Immature natural killer cell (primary cell): ENCODE measurements around the gene EIF3CL. TPM values are rescaled to one million over a fixed set of nuclear protein-coding genes. Genes with fewer than 3 reads are reported as not detected.
"Not testable (repeated sequence)": the region's sequence is repeated elsewhere in the genome, so short reads cannot be mapped to it uniquely, and the experiment has no call there.

Experiments
- DNase-seq, 3 donors: peaks; one replicate each; pipeline ENCODE4 v3.0.0; 2022; ENCODE audit warnings: mixed read lengths in 1 of 3
- H3K27ac Mint-ChIP-seq, 6 donors: one replicate each; pipeline ENCODE4 v1.8.0; 2020; ENCODE audit warnings: mixed read lengths in 6 of 6, mild to moderate bottlenecking in 5 of 6, inconsistent platforms in 4 of 6, moderate library complexity in 3 of 6
- H3K27me3 Mint-ChIP-seq, 3 donors: one replicate each; pipeline ENCODE4 v1.8.0; 2020 to 2021; ENCODE audit warnings: low read depth in 3 of 3, mild to moderate bottlenecking in 3 of 3, mixed read lengths in 3 of 3, moderate library complexity in 3 of 3, inconsistent platforms in 1 of 3
- H3K36me3 Mint-ChIP-seq, 3 donors: one replicate each; pipeline ENCODE4 v1.8.0; 2020; ENCODE audit warnings: mixed read lengths in 3 of 3, inconsistent platforms in 2 of 3, mild to moderate bottlenecking in 2 of 3
- H3K4me1 Mint-ChIP-seq, 2 donors: one replicate each; pipeline ENCODE4 v1.8.0; 2020; ENCODE audit warnings: inconsistent platforms in 2 of 2, mild to moderate bottlenecking in 2 of 2, mixed read lengths in 2 of 2, moderate library complexity in 1 of 2
- H3K4me3 Mint-ChIP-seq, 5 donors: one replicate each; pipeline ENCODE4 v1.8.0; 2020; ENCODE audit warnings: mild to moderate bottlenecking in 5 of 5, mixed read lengths in 5 of 5, inconsistent platforms in 3 of 5, moderate library complexity in 3 of 5
- H3K9me3 Mint-ChIP-seq, 6 donors: one replicate each; pipeline ENCODE4 v1.8.0; 2020; ENCODE audit warnings: mild to moderate bottlenecking in 6 of 6, mixed read lengths in 6 of 6, inconsistent platforms in 4 of 6, moderate library complexity in 3 of 6
- polyA plus RNA-seq, 3 donors: library from polyadenylated mRNA; unstranded; fragments of 300-500 nt; fragmentation: Illumina TruSeq; gene quantifications; one replicate each; pipeline ENCODE4 v1.2.3, GENCODE V29; 2021

EIF3CL gene
- polyA plus RNA-seq, result 10 to 100 TPM in 2 of 3 donors, 1 to 10 TPM in 1; 9.7 to 31.1 (median 19.0) TPM

- not testable (repeated sequence) for H3K36me3 Mint-ChIP-seq, H3K4me1 Mint-ChIP-seq, DNase-seq, H3K9me3 Mint-ChIP-seq, H3K27me3 Mint-ChIP-seq
- Mint-ChIP-seq H3K4me3 (peak within 1 kb of the TSS in 4 of 5 donors; percentile 25 to 74 (median 48)), H3K27ac (peak within 1 kb of the TSS in 1 of 6 donors; percentile 69)
Observed at GRCh38 chr16:28403220-28404072, at the start of gene EIF3CL. Gene EIF3CL (minus strand): TSS chr16:28403841. CDS start chr16:28403618, 223 bp downstream.

GRCh38 chr16:28447081-28447480 is 43.4 kb upstream of the EIF3CL start:
- H3K4me3 Mint-ChIP-seq, H3K4me1 Mint-ChIP-seq, DNase-seq, H3K36me3 Mint-ChIP-seq, H3K9me3 Mint-ChIP-seq, H3K27me3 Mint-ChIP-seq, H3K27ac Mint-ChIP-seq: not testable (repeated sequence)

GRCh38 chr16:28446388-28446787 is 42.7 kb upstream of the EIF3CL start:
- DNase-seq, H3K4me1 Mint-ChIP-seq, H3K4me3 Mint-ChIP-seq, H3K27me3 Mint-ChIP-seq, H3K27ac Mint-ChIP-seq, H3K9me3 Mint-ChIP-seq, H3K36me3 Mint-ChIP-seq: not testable (repeated sequence)

- not testable (repeated sequence) for H3K27me3 Mint-ChIP-seq, H3K4me3 Mint-ChIP-seq, H3K36me3 Mint-ChIP-seq, H3K4me1 Mint-ChIP-seq, H3K27ac Mint-ChIP-seq, H3K9me3 Mint-ChIP-seq, DNase-seq
Observed at GRCh38 chr16:28443943-28444342, 40.3 kb upstream of the EIF3CL start.

GRCh38 chr16:28438899-28439298 is 35.3 kb upstream of the EIF3CL start:
- not testable (repeated sequence) for H3K4me3 Mint-ChIP-seq, H3K36me3 Mint-ChIP-seq, DNase-seq, H3K27me3 Mint-ChIP-seq, H3K4me1 Mint-ChIP-seq, H3K9me3 Mint-ChIP-seq, H3K27ac Mint-ChIP-seq

- H3K27ac Mint-ChIP-seq, H3K36me3 Mint-ChIP-seq, H3K9me3 Mint-ChIP-seq, H3K4me3 Mint-ChIP-seq, H3K27me3 Mint-ChIP-seq, H3K4me1 Mint-ChIP-seq: not testable (repeated sequence)
- peak in 1 of 3 donors; percentile 0 for DNase-seq
Observed at GRCh38 chr16:28435340-28435739, 31.7 kb upstream of the EIF3CL start.

GRCh38 chr16:28426060-28426680 is 22.5 kb upstream of the EIF3CL start:
- peak in 2 of 3 donors; percentile 18 to 20 for DNase-seq
- not testable (repeated sequence) for H3K9me3 Mint-ChIP-seq, H3K36me3 Mint-ChIP-seq, H3K27me3 Mint-ChIP-seq, H3K4me1 Mint-ChIP-seq
- Mint-ChIP-seq H3K4me3 (peak overlapping the region in 2 of 5 donors; percentile 35 to 51), H3K27ac (peak overlapping the region in 2 of 6 donors; percentile 29 to 76)

- not testable (repeated sequence) for H3K36me3 Mint-ChIP-seq, H3K4me1 Mint-ChIP-seq, H3K9me3 Mint-ChIP-seq, H3K27me3 Mint-ChIP-seq, H3K27ac Mint-ChIP-seq, H3K4me3 Mint-ChIP-seq, DNase-seq
Observed at GRCh38 chr16:28421071-28421750, 17.6 kb upstream of the EIF3CL start.

- H3K4me3 Mint-ChIP-seq, DNase-seq, H3K36me3 Mint-ChIP-seq, H3K9me3 Mint-ChIP-seq, H3K27ac Mint-ChIP-seq, H3K4me1 Mint-ChIP-seq, H3K27me3 Mint-ChIP-seq: not testable (repeated sequence)
Observed at GRCh38 chr16:28417033-28417432, 13.4 kb upstream of the EIF3CL start.

GRCh38 chr16:28414530-28414929 is 10.9 kb upstream of the EIF3CL start:
- not testable (repeated sequence) for H3K4me3 Mint-ChIP-seq, H3K36me3 Mint-ChIP-seq, H3K9me3 Mint-ChIP-seq, H3K27me3 Mint-ChIP-seq, H3K27ac Mint-ChIP-seq, H3K4me1 Mint-ChIP-seq, DNase-seq

GRCh38 chr16:28413585-28413984 is 9.9 kb upstream of the EIF3CL start:
- not testable (repeated sequence) for H3K36me3 Mint-ChIP-seq, H3K27me3 Mint-ChIP-seq, DNase-seq, H3K4me3 Mint-ChIP-seq, H3K27ac Mint-ChIP-seq, H3K9me3 Mint-ChIP-seq, H3K4me1 Mint-ChIP-seq

- H3K36me3 Mint-ChIP-seq, H3K4me1 Mint-ChIP-seq, H3K27ac Mint-ChIP-seq, DNase-seq, H3K4me3 Mint-ChIP-seq, H3K9me3 Mint-ChIP-seq, H3K27me3 Mint-ChIP-seq: not testable (repeated sequence)
Observed at GRCh38 chr16:28392054-28392453, 11.6 kb downstream of the EIF3CL start.

- not testable (repeated sequence) for DNase-seq, H3K4me1 Mint-ChIP-seq, H3K27me3 Mint-ChIP-seq, H3K4me3 Mint-ChIP-seq, H3K9me3 Mint-ChIP-seq, H3K36me3 Mint-ChIP-seq, H3K27ac Mint-ChIP-seq
Observed at GRCh38 chr16:28382177-28382867, 21.3 kb downstream of the EIF3CL start.

- not testable (repeated sequence) for H3K27ac Mint-ChIP-seq, DNase-seq, H3K4me3 Mint-ChIP-seq, H3K36me3 Mint-ChIP-seq, H3K9me3 Mint-ChIP-seq, H3K4me1 Mint-ChIP-seq, H3K27me3 Mint-ChIP-seq
Observed at GRCh38 chr16:28377822-28378221, 25.8 kb downstream of the EIF3CL start.
